ENCODE results near the gene C1orf21.

GRCh38 chr1:184476187-184476586, 89.4 kb downstream of the C1orf21 start:
- no peak for TF ChIP-seq CTCF (IDR thresholded peaks at IDR 0.05)
- TF ChIP-seq POLR2A (IDR thresholded peaks at IDR 0.05) = no peak

Measured in thyroid gland (tissue), 4 donors.